H1 (cell line): ENCODE results near the gene NCLN. TPM values are rescaled to one million over a fixed set of nuclear protein-coding genes. Genes with fewer than 3 reads are reported as not detected.

Experiments used
- ASH2L ChIP-seq: fragments of 200-600, 300-600 bp; sonication (generic); IDR thresholded peaks from one replicate; pipeline ENCODE4 v1.7.1; 2017; ENCODE audit warnings: low read length
- CBX5 ChIP-seq: fragments of 300-800, 300-1000 bp; sonication (generic); IDR thresholded peaks from 2 replicates; pipeline ENCODE4 v1.7.1; 2016; ENCODE audit warnings: antibody characterized with exemption, low read length, low read depth
- CEBPB ChIP-seq: IDR thresholded peaks from 2 replicates; pipeline ENCODE4 v1.6.1; 2012; ENCODE audit warnings: low read depth, low read length
- EP300 ChIP-seq, 2 experiments: IDR thresholded peaks; 1 replicate in 1 of 2; 2 replicates in 1 of 2; pipeline ENCODE4 v1.6.1; 2011 to 2012; ENCODE audit warnings: low read depth in 2 of 2, low read length in 2 of 2, mild to moderate bottlenecking in 2 of 2, borderline replicate concordance in 1 of 2, inconsistent platforms in 1 of 2, moderate library complexity in 1 of 2
- GABPA ChIP-seq: IDR thresholded peaks from 2 replicates; pipeline ENCODE4 v1.6.1; 2011; ENCODE audit warnings: mild to moderate bottlenecking, low read length, moderate library complexity, borderline replicate concordance; ENCODE audit not compliant: insufficient read depth
- HDAC2 ChIP-seq, 2 experiments: fragments of 300-600 bp in 1 of 2; sonication (generic) in 1 of 2; IDR thresholded peaks; 2 replicates each; pipeline ENCODE4 v1.6.1; 2011 to 2012; ENCODE audit warnings: low read depth in 2 of 2, low read length in 2 of 2, mild to moderate bottlenecking in 2 of 2, moderate library complexity in 2 of 2, borderline replicate concordance in 1 of 2, inconsistent platforms in 1 of 2
- KDM4A ChIP-seq: IDR thresholded peaks from one replicate; pipeline ENCODE4 v1.7.1; 2012; ENCODE audit warnings: low read depth, mild to moderate bottlenecking, moderate library complexity, low read length, inconsistent platforms; ENCODE audit not compliant: severe bottlenecking
- NRF1 ChIP-seq: IDR thresholded peaks from 2 replicates; pipeline ENCODE4 v1.6.1; 2011; ENCODE audit warnings: mild to moderate bottlenecking, low read depth, low read length, improper control_type of control experiment
- POLR2A ChIP-seq, 2 experiments: IDR thresholded peaks; 1 replicate in 1 of 2; 2 replicates in 1 of 2; pipeline ENCODE4 v1.6.1; 2011; ENCODE audit warnings: low read depth in 2 of 2, low read length in 2 of 2, mild to moderate bottlenecking in 2 of 2; ENCODE audit errors: control extremely low read depth in 1 of 2
- POLR2AphosphoS5 ChIP-seq: IDR thresholded peaks from 2 replicates; pipeline ENCODE4 v1.6.1; 2011; ENCODE audit warnings: low read depth, low read length
- RAD21 ChIP-seq, 2 experiments: IDR thresholded peaks in 1 of 2; conservative IDR thresholded peaks in 1 of 2; 2 replicates each; pipeline ENCODE4 v1.6.1; 2011; ENCODE audit warnings: low read depth in 2 of 2, low read length in 2 of 2, improper control_type of control experiment in 1 of 2, inconsistent platforms in 1 of 2, mild to moderate bottlenecking in 1 of 2, moderate library complexity in 1 of 2
- RFX5 ChIP-seq: IDR thresholded peaks from 2 replicates; pipeline ENCODE4 v1.6.1; 2011; ENCODE audit warnings: low read depth, low read length, improper control_type of control experiment, borderline replicate concordance
- RNF2 ChIP-seq: fragments of 200-900, 300-1000 bp; sonication (generic); IDR thresholded peaks from 2 replicates; pipeline ENCODE4 v1.7.1; 2016; ENCODE audit warnings: borderline replicate concordance, low read depth, mild to moderate bottlenecking, antibody characterized with exemption, low read length; ENCODE audit not compliant: poor library complexity, severe bottlenecking; ENCODE audit errors: missing control alignments
- SIN3A ChIP-seq, 2 experiments: IDR thresholded peaks in 1 of 2; conservative IDR thresholded peaks in 1 of 2; 2 replicates each; pipeline ENCODE4 v1.6.1; 2011 to 2012; ENCODE audit warnings: low read length in 2 of 2, improper control_type of control experiment in 1 of 2, low read depth in 1 of 2, mild to moderate bottlenecking in 1 of 2
- SIRT6 ChIP-seq: IDR thresholded peaks from one replicate; pipeline ENCODE4 v1.7.1; 2012; ENCODE audit warnings: low read length, inconsistent platforms
- SIX5 ChIP-seq: IDR thresholded peaks from 2 replicates; pipeline ENCODE4 v1.6.1; 2011; ENCODE audit warnings: mild to moderate bottlenecking, low read depth, low read length
- SP1 ChIP-seq: IDR thresholded peaks from 2 replicates; pipeline ENCODE4 v1.6.1; 2011; ENCODE audit warnings: low read depth, low read length
- polyA plus RNA-seq, 7 experiments: library from polyadenylated mRNA; depleted of rRNA in 3 of 7; stranded (reverse) in 5 of 7; unstranded in 2 of 7; fragments of >200 nt in 5 of 7; fragments of 200-250 nt in 2 of 7; gene quantifications; 1 replicate in 5 of 7; 2 replicates in 1 of 7; 4 replicates in 1 of 7; pipeline versions ENCODE4 v1.2.1 to v1.2.3, GENCODE V29; 2011 to 2013; ENCODE audit warnings: missing spikeins in 2 of 7, mixed read lengths in 2 of 7
- total RNA-seq: library from RNA; stranded (reverse); fragmentation: NEBNext Ultra II Directional; extraction: Animal tissue kit (Norgen Biotek cat#: 25700); gene quantifications from 2 replicates; pipeline ENCODE4 v1.2.1, GENCODE V29; 2021
- TF ChIP-seq, protein P1 (sequence below): IDR thresholded peaks from 2 replicates; pipeline ENCODE4 v1.6.1; 2012; ENCODE audit warnings: inconsistent platforms
- TF ChIP-seq, protein P2 (sequence below), 3 experiments: IDR thresholded peaks; 1 replicate in 2 of 3; 2 replicates in 1 of 3; pipeline versions ENCODE4 v1.5.1 to v1.6.1; 2011; ENCODE audit warnings: low read length in 3 of 3, mild to moderate bottlenecking in 3 of 3, inconsistent platforms in 2 of 3, low read depth in 1 of 3, moderate library complexity in 1 of 3; ENCODE audit not compliant: insufficient read depth in 1 of 3; ENCODE audit errors: control extremely low read depth in 1 of 3
- TF ChIP-seq, protein P3 (sequence below): IDR thresholded peaks from 2 replicates; pipeline ENCODE4 v1.6.1; 2012; ENCODE audit warnings: low read length, inconsistent platforms

Gene NCLN
- total and polyA plus RNA-seq, 2 of the 8 experiments (the other 6 are each of a cell fraction or from before 2014, with no cell fraction given) = 89.2 to 103 TPM

DNA sequence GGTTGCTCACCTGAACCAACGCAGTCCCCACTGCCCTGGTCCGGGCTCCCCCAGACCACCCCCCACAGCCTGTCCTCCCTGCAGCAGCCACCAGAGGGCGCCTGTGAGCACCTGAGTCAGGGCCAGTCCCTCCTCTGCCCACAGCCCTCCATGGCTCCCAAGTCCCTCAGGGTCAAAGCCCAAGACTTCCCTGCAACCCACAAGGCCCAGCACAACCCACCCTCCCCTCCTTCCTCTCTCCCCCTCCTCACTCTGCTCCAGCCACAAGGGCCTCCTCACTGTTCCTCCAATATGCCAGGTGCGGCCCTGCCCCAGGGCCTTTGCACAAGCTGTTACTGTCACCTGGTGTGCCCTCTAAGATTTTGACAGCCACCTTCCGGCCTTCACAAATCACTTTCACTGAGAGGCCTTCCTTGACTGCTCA lies 39.0 kb upstream of the NCLN start (continued):
- TF ChIP-seq, protein P1, sequence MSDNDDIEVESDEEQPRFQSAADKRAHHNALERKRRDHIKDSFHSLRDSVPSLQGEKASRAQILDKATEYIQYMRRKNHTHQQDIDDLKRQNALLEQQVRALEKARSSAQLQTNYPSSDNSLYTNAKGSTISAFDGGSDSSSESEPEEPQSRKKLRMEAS = 0 out of 2 replicates have a peak, but pooled peaks have one; percentile 22
- no peak for TF ChIP-seq CBX5
- no peak for TF ChIP-seq EP300 (IDR thresholded peaks at IDR 0.05; ENCODE audit: borderline replicate concordance in 1 of 2, low read depth in 2 of 2, low read length in 2 of 2)
- no peak for TF ChIP-seq ASH2L
- TF ChIP-seq SIX5 = no peak
- no peak for TF ChIP-seq RFX5
- no peak for TF ChIP-seq RNF2
- TF ChIP-seq POLR2AphosphoS5 = no peak
- TF ChIP-seq SIN3A (conservative IDR thresholded peaks at IDR 0.05 in 1 of 2, IDR thresholded peaks at IDR 0.05 in 1 of 2; ENCODE audit: low read depth in 1 of 2, low read length in 2 of 2) = no peak
- TF ChIP-seq RAD21 (IDR thresholded peaks at IDR 0.05 in 1 of 2, conservative IDR thresholded peaks at IDR 0.05 in 1 of 2; ENCODE audit: low read depth in 2 of 2, low read length in 2 of 2) = peak; percentile 34 to 48; a peak in 2 of 4 replicates
- no peak for TF ChIP-seq KDM4A
- TF ChIP-seq NRF1 = no peak
- TF ChIP-seq, protein P2, sequence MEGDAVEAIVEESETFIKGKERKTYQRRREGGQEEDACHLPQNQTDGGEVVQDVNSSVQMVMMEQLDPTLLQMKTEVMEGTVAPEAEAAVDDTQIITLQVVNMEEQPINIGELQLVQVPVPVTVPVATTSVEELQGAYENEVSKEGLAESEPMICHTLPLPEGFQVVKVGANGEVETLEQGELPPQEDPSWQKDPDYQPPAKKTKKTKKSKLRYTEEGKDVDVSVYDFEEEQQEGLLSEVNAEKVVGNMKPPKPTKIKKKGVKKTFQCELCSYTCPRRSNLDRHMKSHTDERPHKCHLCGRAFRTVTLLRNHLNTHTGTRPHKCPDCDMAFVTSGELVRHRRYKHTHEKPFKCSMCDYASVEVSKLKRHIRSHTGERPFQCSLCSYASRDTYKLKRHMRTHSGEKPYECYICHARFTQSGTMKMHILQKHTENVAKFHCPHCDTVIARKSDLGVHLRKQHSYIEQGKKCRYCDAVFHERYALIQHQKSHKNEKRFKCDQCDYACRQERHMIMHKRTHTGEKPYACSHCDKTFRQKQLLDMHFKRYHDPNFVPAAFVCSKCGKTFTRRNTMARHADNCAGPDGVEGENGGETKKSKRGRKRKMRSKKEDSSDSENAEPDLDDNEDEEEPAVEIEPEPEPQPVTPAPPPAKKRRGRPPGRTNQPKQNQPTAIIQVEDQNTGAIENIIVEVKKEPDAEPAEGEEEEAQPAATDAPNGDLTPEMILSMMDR (IDR thresholded peaks at IDR 0.05; ENCODE audit: control extremely low read depth in 1 of 3, insufficient read depth in 1 of 3, low read depth in 1 of 3, low read length in 3 of 3) = peak; percentile 81 to 95 (median 90)
- no peak for TF ChIP-seq SIRT6
- TF ChIP-seq SP1 = no peak
- TF ChIP-seq CEBPB = no peak
- TF ChIP-seq, protein P3, sequence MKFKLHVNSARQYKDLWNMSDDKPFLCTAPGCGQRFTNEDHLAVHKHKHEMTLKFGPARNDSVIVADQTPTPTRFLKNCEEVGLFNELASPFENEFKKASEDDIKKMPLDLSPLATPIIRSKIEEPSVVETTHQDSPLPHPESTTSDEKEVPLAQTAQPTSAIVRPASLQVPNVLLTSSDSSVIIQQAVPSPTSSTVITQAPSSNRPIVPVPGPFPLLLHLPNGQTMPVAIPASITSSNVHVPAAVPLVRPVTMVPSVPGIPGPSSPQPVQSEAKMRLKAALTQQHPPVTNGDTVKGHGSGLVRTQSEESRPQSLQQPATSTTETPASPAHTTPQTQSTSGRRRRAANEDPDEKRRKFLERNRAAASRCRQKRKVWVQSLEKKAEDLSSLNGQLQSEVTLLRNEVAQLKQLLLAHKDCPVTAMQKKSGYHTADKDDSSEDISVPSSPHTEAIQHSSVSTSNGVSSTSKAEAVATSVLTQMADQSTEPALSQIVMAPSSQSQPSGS = no peak
- TF ChIP-seq HDAC2 (IDR thresholded peaks at IDR 0.05; ENCODE audit: borderline replicate concordance in 1 of 2, low read depth in 2 of 2, low read length in 2 of 2) = peak in 1 of 2 experiments; percentile 94; a peak in 1 of 4 replicates
- TF ChIP-seq POLR2A (IDR thresholded peaks at IDR 0.05; ENCODE audit: control extremely low read depth in 1 of 2, low read depth in 2 of 2, low read length in 2 of 2) = no peak
- no peak for TF ChIP-seq GABPA
